GM18502 (cell line): ENCODE results near the gene LRR1.
A peak's percentile ranks its signal among the peaks of the same experiment; 100 is the strongest.
"Not testable (repeated sequence)": the region's sequence is repeated elsewhere in the genome, so short reads cannot be mapped to it uniquely, and the experiment has no call there.

Experiments used
- ATAC-seq: cut with Tn5 transposase; IDR thresholded peaks from one replicate; pipeline ENCODE4 v1.9.1; 2021; ENCODE audit warnings: mild to moderate bottlenecking; ENCODE audit not compliant: unreplicated experiment, poor library complexity

LRR1 gene

GRCh38 chr14:49623941-49624839, 25.4 kb downstream of the LRR1 start:
- no peak for ATAC-seq

- ATAC-seq: peak; percentile 78
Observed at GRCh38 chr14:49633640-49634546, 35.2 kb downstream of the LRR1 start.

- ATAC-seq: peak; percentile 33
Observed at GRCh38 chr14:49634547-49635334, 36.0 kb downstream of the LRR1 start, which contains the start of gene DNAAF2. Gene DNAAF2 (minus strand): TSS chr14:49635244. CDS start chr14:49635149, 95 bp downstream.

- no peak for ATAC-seq
Observed at GRCh38 chr14:49636866-49637265, 38.1 kb downstream of the LRR1 start.

GRCh38 chr14:49637534-49638078, 38.9 kb downstream of the LRR1 start:
- no peak for ATAC-seq

GRCh38 chr14:49640540-49641417, 42.0 kb downstream of the LRR1 start:
- no peak for ATAC-seq

GRCh38 chr14:49641697-49642129, 43.0 kb downstream of the LRR1 start:
- ATAC-seq: no peak

GRCh38 chr14:49642163-49642562, 43.4 kb downstream of the LRR1 start:
- no peak for ATAC-seq

- no peak for ATAC-seq
Observed at GRCh38 chr14:49653508-49653907, 54.8 kb downstream of the LRR1 start.

GRCh38 chr14:49654511-49654910, 55.8 kb downstream of the LRR1 start:
- no peak for ATAC-seq

- not testable (repeated sequence) for ATAC-seq
Observed at GRCh38 chr14:49657500-49657899, 58.8 kb downstream of the LRR1 start.

GRCh38 chr14:49659526-49660455, 61.1 kb downstream of the LRR1 start:
- no peak for ATAC-seq
